ENCODE results near the gene RNF157. TPM values are rescaled to one million over a fixed set of nuclear protein-coding genes. Genes with fewer than 3 reads are reported as not detected.

The RNF157 gene
- total and polyA plus RNA-seq, 2 of the 13 experiments (the other 11 are each of a cell fraction or from before 2014, with no cell fraction given) = 0.44 to 1.5 TPM

- no peak for DNase-seq (ENCODE audit: low spot score)
- no peak overlapping the region for H3K4me3 ChIP-seq (replicated peaks in 1 of 3; ENCODE audit: insufficient read depth in 1 of 3, low read depth in 2 of 3, low read length in 3 of 3)
- ChIA-PET CTCF (ENCODE audit: low intra/inter-chr PET ratio, low total read pairs) (interaction anchor here (0.9 to 1.7 kb wide), 6 partner anchors 21 to 266 kb away, joined by 3 to 35 read pairs (median 4); no protein-coding TSS in a partner anchor), POLR2A (interaction anchor here (0.7 to 1.7 kb wide), 7 partner anchors 9 to 159 kb away, joined by 3 to 8 read pairs (median 3); partner anchors contain the start of gene UBALD2)
- H3K27me3 ChIP-seq (ENCODE audit: control insufficient read depth in 1 of 2, insufficient read depth in 2 of 2, low read length in 2 of 2) = no peaks in the 10 kb centered on the region
- no peaks in the 10 kb centered on the region for H3K79me2 ChIP-seq (ENCODE audit: insufficient read depth, low read length)
- no peaks in the 10 kb centered on the region for H3K9me3 ChIP-seq (ENCODE audit: low read length)
- H3K4me2 ChIP-seq (ENCODE audit: low read depth, low read length) = no peak overlapping the region
- FAIRE-seq = no peak
- no peak; the same call in 1 of the 3 replicates for ATAC-seq
- peaks cover 25% of the 10 kb centered on the region for H3K4me1 ChIP-seq (ENCODE audit: insufficient read depth, low read length)
- no peaks in the 10 kb centered on the region for H3K36me3 ChIP-seq (replicated peaks in 1 of 2; ENCODE audit: control insufficient read depth in 1 of 2, insufficient read depth in 2 of 2, low read length in 2 of 2)
- no peak overlapping the region for H3K9ac ChIP-seq (ENCODE audit: insufficient read depth, low read depth, low read length)
- BruUV-seq (replicated peaks) = no TSS peak
- no peak overlapping the region for H2AFZ ChIP-seq (ENCODE audit: low read length)
- in situ Hi-C loops (cut with HindIII; ENCODE audit: extremely low pct_ligation_motif_present, low pct_unique_long_range_greater_than_20kb) = loop anchor here (5.0 to 10.0 kb wide), 2 partner anchors 95 to 158 kb away; no protein-coding TSS in a partner anchor
- intact Hi-C loops (cut with micrococcal nuclease; ENCODE audit: unreplicated experiment) = loop anchor here (1.0 to 10.0 kb wide), 3 partner anchors 42 to 159 kb away; no protein-coding TSS in a partner anchor
- H3K27ac ChIP-seq (ENCODE audit: extremely low read length, insufficient read depth, low read length) = no peak overlapping the region
- H4K20me1 ChIP-seq (ENCODE audit: insufficient read depth, low read length) = no peaks in the 10 kb centered on the region
- WGBS (ENCODE audit: low lambda C conversion rate) = 76% methylated on average over 15 of the region's 15 CpGs
- TF ChIP-seq ZNF639 (CRISPR knock-in tag; conservative IDR thresholded peaks at IDR 0.05) (no peak), HOXA7 (CRISPR knock-in tag; IDR thresholded peaks at IDR 0.05) (no peak), ZNF234 (CRISPR knock-in tag; conservative IDR thresholded peaks at IDR 0.05) (no peak), CREB1 (IDR thresholded peaks at IDR 0.05) (no peak), CREB1 (CRISPR knock-in tag; IDR thresholded peaks at IDR 0.05) (no peak), NBN (conservative IDR thresholded peaks at IDR 0.05) (no peak), BCLAF1 (IDR thresholded peaks at IDR 0.05) (no peak), CBX5 (CRISPR knock-in tag; IDR thresholded peaks at IDR 0.05; ENCODE audit: borderline replicate concordance) (no peak), ADNP (CRISPR knock-in tag; IDR thresholded peaks at IDR 0.05) (peak; percentile 18; the same call in 1 of the 2 replicates), ZMYM3 (CRISPR knock-in tag; IDR thresholded peaks at IDR 0.05) (no peak), HOXA3 (CRISPR knock-in tag; IDR thresholded peaks at IDR 0.05) (peak; percentile 0; the same call in 1 of the 2 replicates), FOXC1 (CRISPR knock-in tag; IDR thresholded peaks at IDR 0.05; ENCODE audit: borderline replicate concordance) (no peak), RNF2 (conservative IDR thresholded peaks at IDR 0.05; ENCODE audit: low read depth) (no peak), SALL2 (CRISPR knock-in tag; IDR thresholded peaks at IDR 0.05) (no peak), FOXM1 (CRISPR knock-in tag; IDR thresholded peaks at IDR 0.05) (no peak), CBFB (CRISPR knock-in tag; IDR thresholded peaks at IDR 0.05) (no peak), U2AF1 (optimal IDR thresholded peaks at IDR 0.05; ENCODE audit: low read depth, low read length) (no peak), TFE3 (CRISPR knock-in tag; IDR thresholded peaks at IDR 0.05) (peak; percentile 3; the same call in 1 of the 2 replicates), ZFP91 (CRISPR knock-in tag; IDR thresholded peaks at IDR 0.05; ENCODE audit: borderline replicate concordance) (0 out of 2 replicates have a peak, but pooled peaks have one; percentile 27)
Observed at GRCh38 chr17:76279742-76280287, 39.5 kb upstream of the RNF157 start.
